Spleen (tissue), 11 donors: ENCODE data around the gene GALNT3. TPM values are rescaled to one million over a fixed set of nuclear protein-coding genes. Genes with fewer than 3 reads are reported as not detected.

Experiments used
- DNase-seq: peaks from one replicate; pipeline ENCODE4 v3.0.0-alpha.2; 2020
- H3K27ac ChIP-seq, 8 donors: fragments of 200-600 bp; sonication (generic) in 7 of 8; 1 replicate in 4 of 8; 2 replicates in 4 of 8; pipeline versions ENCODE4 v1.5.0 to v1.8.0; 2016 to 2021; ENCODE audit warnings: inconsistent platforms in 4 of 8, mild to moderate bottlenecking in 4 of 8, moderate library complexity in 1 of 8
- H3K27me3 ChIP-seq, 7 donors: fragments of 200-600 bp; sonication (generic) in 6 of 7; replicated peaks in 1 of 7; 1 replicate in 4 of 7; 2 replicates in 3 of 7; pipeline versions ENCODE4 v1.5.0 to v1.8.0; 2016 to 2021; ENCODE audit warnings: inconsistent platforms in 3 of 7, mild to moderate bottlenecking in 1 of 7
- H3K36me3 ChIP-seq, 6 donors: fragments of 200-600 bp; sonication (generic) in 5 of 6; 1 replicate in 4 of 6; 2 replicates in 2 of 6; pipeline versions ENCODE4 v1.5.0 to v1.8.0; 2016 to 2021; ENCODE audit warnings: inconsistent platforms in 2 of 6
- H3K4me1 ChIP-seq, 6 donors: fragments of 200-600 bp; sonication (generic) in 5 of 6; 1 replicate in 3 of 6; 2 replicates in 3 of 6; pipeline versions ENCODE4 v1.5.0 to v1.8.0; 2016 to 2021; ENCODE audit warnings: inconsistent platforms in 3 of 6
- H3K4me3 ChIP-seq, 8 donors: fragments of 200-600 bp; sonication (generic) in 7 of 8; 1 replicate in 4 of 8; 2 replicates in 4 of 8; pipeline versions ENCODE4 v1.5.0 to v1.8.0; 2016 to 2021; ENCODE audit warnings: inconsistent platforms in 4 of 8, mild to moderate bottlenecking in 4 of 8, moderate library complexity in 2 of 8
- H3K9me3 ChIP-seq, 8 donors: fragments of 200-600 bp; sonication (generic) in 7 of 8; 1 replicate in 4 of 8; 2 replicates in 4 of 8; pipeline versions ENCODE4 v1.5.0 to v1.8.0; 2016 to 2021; ENCODE audit warnings: inconsistent platforms in 4 of 8
- POLR2A ChIP-seq, 3 donors: fragments of 450-650 bp; IDR thresholded peaks; one replicate each; pipeline ENCODE4 v1.5.1; 2017; ENCODE audit warnings: antibody characterized with exemption in 3 of 3, mild to moderate bottlenecking in 1 of 3
- POLR2AphosphoS5 ChIP-seq, 3 donors: sonication (generic); formaldehyde crosslinking; IDR thresholded peaks; one replicate each; pipeline ENCODE4 v1.5.1; 2017; ENCODE audit warnings: antibody characterized with exemption in 3 of 3
- WGBS, 5 donors: extraction: QIAGEN DNeasy Blood & Tissue Kit in 3 of 5; methylation state at CpG; one replicate each; pipeline versions ENCODE4 v1.1.5 to v1.1.7; 2013 to 2018; 5-methylcytosine and 5-hydroxymethylcytosine counted together
- intact Hi-C: fragments of 100-400 bp; cut with DNase I; formaldehyde crosslinking; loops from one replicate; pipeline ENCODE4 v1.15.0; 2023; ENCODE audit warnings: low total_unique reads
- polyA plus RNA-seq, 3 donors: library from polyadenylated mRNA; stranded (reverse); fragments of 200-250 nt; gene quantifications; one replicate each; pipeline ENCODE4 v1.2.1, GENCODE V29; 2013
- total RNA-seq, 7 donors: library from RNA; depleted of rRNA in 3 of 7; stranded (reverse); fragments of >200 nt in 3 of 7; fragmentation: NEBNext Ultra II Directional in 4 of 7; extraction: Animal tissue kit (Norgen Biotek cat#: 25700) in 4 of 7; gene quantifications; one replicate each; pipeline versions ENCODE4 v1.1.0 to v1.2.1, GENCODE V29; 2016 to 2021
- TF ChIP-seq, protein P1 (sequence below), 11 experiments: fragments of 200-600 bp in 7 of 11; fragments of 450-650 bp in 4 of 11; sonication (generic) in 4 of 11; IDR thresholded peaks in 8 of 11; conservative IDR thresholded peaks in 3 of 11; 1 replicate in 7 of 11; 2 replicates in 4 of 11; pipeline versions ENCODE4 v1.4.0 to v1.8.0; 2016 to 2021; ENCODE audit warnings: antibody characterized with exemption in 11 of 11, inconsistent platforms in 4 of 11, mild to moderate bottlenecking in 1 of 11
- donor health status: healthy with polysubstance abuse.
- donor health status: DM: no; HTN: no; CAD: no; lungs with moderate emphysema.
- donor health status: DM: no; HTN: no; CAD: no.
- donor health status: Bipolar disorder and iron deficiency.
- donor health status: healthy.
- donor health status: DM: no; HTN: no; CAD: no.
- donor health status: DM: yes; HTN: yes; CAD: no.

The GALNT3 gene
- total and polyA plus RNA-seq, 10 donors: 5.6 to 58.1 (median 31.2) TPM

DNA sequence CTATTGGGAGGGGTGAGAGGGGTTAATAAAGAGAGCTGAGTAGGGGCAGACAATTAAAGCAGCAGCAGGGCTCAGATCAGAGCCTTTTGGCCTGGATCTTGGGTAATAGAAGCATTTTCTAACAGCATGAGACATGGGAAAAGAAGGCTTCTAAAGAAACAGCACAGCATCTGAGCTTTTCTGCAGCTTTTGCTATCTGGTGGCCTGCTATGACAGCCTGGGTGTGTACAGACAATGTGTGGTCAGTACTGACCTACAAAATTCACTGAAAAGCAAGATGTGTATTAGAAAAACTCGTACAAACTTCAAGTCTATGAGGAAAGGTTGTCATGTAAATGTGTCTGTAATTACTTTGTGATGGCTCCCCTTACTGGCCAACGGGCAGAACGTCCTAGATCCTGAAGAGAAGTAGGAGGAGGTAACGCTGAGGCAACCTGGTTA is 95.6 kb downstream of the GALNT3 start:
- H3K27ac ChIP-seq: no peak overlapping the region
- no peak for DNase-seq
- H3K36me3 ChIP-seq: no peaks in the 10 kb centered on the region
- TF ChIP-seq POLR2A (IDR thresholded peaks at IDR 0.05): no peak
- TF ChIP-seq POLR2AphosphoS5 (IDR thresholded peaks at IDR 0.05): no peak
- TF ChIP-seq, protein P1, sequence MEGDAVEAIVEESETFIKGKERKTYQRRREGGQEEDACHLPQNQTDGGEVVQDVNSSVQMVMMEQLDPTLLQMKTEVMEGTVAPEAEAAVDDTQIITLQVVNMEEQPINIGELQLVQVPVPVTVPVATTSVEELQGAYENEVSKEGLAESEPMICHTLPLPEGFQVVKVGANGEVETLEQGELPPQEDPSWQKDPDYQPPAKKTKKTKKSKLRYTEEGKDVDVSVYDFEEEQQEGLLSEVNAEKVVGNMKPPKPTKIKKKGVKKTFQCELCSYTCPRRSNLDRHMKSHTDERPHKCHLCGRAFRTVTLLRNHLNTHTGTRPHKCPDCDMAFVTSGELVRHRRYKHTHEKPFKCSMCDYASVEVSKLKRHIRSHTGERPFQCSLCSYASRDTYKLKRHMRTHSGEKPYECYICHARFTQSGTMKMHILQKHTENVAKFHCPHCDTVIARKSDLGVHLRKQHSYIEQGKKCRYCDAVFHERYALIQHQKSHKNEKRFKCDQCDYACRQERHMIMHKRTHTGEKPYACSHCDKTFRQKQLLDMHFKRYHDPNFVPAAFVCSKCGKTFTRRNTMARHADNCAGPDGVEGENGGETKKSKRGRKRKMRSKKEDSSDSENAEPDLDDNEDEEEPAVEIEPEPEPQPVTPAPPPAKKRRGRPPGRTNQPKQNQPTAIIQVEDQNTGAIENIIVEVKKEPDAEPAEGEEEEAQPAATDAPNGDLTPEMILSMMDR (IDR thresholded peaks at IDR 0.05 in 8 of 11, conservative IDR thresholded peaks at IDR 0.05 in 3 of 11): peak in 6 of 11 experiments; percentile 22 to 42 (median 40)
- H3K4me1 ChIP-seq: peaks cover 0 to 5% (median 0%) of the 10 kb centered on the region in 6 donors
- 1 to 4% (median 2%) methylated on average over 4 of the region's 4 CpGs for WGBS, 5 donors
- H3K4me3 ChIP-seq: no peak overlapping the region
- no peaks in the 10 kb centered on the region for H3K27me3 ChIP-seq
- H3K9me3 ChIP-seq: no peaks in the 10 kb centered on the region
- intact Hi-C loops: loop anchor here (10.0 kb wide), 1 partner anchor 294 kb away; no protein-coding TSS in a partner anchor

DNA sequence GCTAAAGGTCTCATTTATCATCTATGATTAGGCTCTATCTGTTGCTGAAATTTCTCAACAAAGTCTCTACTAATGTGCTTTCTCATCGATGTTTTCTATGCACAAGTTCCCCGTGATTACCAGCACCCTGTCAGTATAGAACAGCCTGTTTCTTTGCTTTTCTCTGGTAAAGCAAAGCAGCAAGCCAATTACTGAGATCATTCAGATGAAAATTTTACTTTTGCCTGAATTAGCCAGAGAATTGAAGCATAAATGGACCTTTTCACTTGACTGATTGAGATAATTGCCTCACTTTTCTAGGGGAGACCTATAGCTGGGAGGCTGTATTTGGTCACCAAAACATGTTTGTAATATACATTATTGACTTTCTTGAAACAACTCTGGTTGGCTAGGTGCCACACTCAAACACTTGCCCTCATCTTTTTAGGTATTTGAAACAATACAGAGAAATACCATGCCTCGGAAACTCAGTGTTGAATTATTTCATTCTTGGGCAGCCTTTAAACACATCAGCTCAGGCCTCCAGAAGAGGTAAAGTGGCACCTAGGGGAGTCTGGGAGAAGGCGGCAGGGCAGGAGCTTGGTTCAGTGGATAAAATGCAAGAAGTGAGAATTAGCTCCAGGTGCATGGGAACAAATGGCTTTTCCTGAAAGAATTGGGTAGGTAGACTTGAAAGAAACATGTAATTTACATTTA is 96.2 kb downstream of the GALNT3 start:
- Histone ChIP-seq H3K36me3 (no peaks in the 10 kb centered on the region), H3K4me3 (no peak overlapping the region), H3K4me1 (peaks cover 0 to 5% (median 0%) of the 10 kb centered on the region in 6 donors), H3K27me3 (no peaks in the 10 kb centered on the region), H3K9me3 (no peaks in the 10 kb centered on the region), H3K27ac (no peak overlapping the region)
- 90 to 96% (median 91%) methylated on average over 4 of the region's 4 CpGs for WGBS, 5 donors
- TF ChIP-seq POLR2AphosphoS5 (IDR thresholded peaks at IDR 0.05) (no peak), POLR2A (IDR thresholded peaks at IDR 0.05) (no peak)
- TF ChIP-seq, protein P1 (IDR thresholded peaks at IDR 0.05 in 8 of 11, conservative IDR thresholded peaks at IDR 0.05 in 3 of 11): no peak
- intact Hi-C loops: loop anchor here (10.0 kb wide), 1 partner anchor 293 kb away; no protein-coding TSS in a partner anchor
- DNase-seq: no peak

Other genes with a start within 250 kb of the GALNT3 start
- 10 to 100 TPM; 20.2 to 42.2 (median 29.6) TPM for gene TTC21B, start 159.5 kb upstream of the GALNT3 start, total RNA-seq
- gene TTC21B, start 159.5 kb upstream of the GALNT3 start, polyA plus RNA-seq: 1 to 10 TPM; 4.3 to 7.1 (median 5.5) TPM